ENCODE measurements around the gene C1QL2. TPM values are rescaled to one million over a fixed set of nuclear protein-coding genes. Genes with fewer than 3 reads are reported as not detected.

Gene C1QL2
- total RNA-seq, 1 experiment from 2014 or later, result 0.81 TPM

DNA sequence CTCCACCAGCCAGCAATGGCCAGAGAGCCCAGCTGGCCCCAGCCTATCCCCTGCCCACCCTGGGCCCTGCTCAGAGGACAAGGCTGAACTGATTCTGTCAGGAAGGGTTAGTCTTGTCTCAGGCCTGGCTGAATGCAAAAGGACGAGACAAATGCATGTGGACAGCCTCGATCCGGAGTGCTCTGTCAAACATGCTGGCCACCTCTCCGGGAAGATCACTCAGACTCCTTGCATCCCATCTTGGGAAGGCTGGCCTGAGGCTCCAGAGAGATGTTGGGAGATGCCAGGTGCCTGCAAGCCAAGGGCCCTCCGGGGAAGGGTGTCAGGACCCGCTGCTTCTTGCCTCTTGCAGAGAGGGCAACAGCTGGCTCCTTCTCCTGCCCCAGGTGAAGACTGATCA is 20.2 kb upstream of the C1QL2 start:
- H3K27ac Mint-ChIP-seq, result peak overlapping the region in 1 of 3 experiments; percentile 79; a peak in 1 of 7 replicates
- no CpG with 5 or more reads among the region's 6 CpGs for WGBS (ENCODE audit: extremely low coverage, insufficient read length, low lambda C conversion rate)

More for the DNA sequence above, 20.2 kb upstream of the C1QL2 start:
- no peak overlapping the region for H3K9ac ChIP-seq (ENCODE audit: extremely low read depth, insufficient read length, low read length)
- H2AFZ ChIP-seq (ENCODE audit: low read length), result no peak overlapping the region
- H3K4me2 ChIP-seq (ENCODE audit: insufficient read depth, insufficient read length, low read length), result no peak overlapping the region
- no peak overlapping the region for H4K91ac ChIP-seq (ENCODE audit: insufficient read length, low read depth, low read length)
- H3K27me3 ChIP-seq (ENCODE audit: insufficient read depth, low read length), result no peaks in the 10 kb centered on the region
- H3K4ac ChIP-seq (ENCODE audit: low read depth, low read length), result no peak overlapping the region
- no peak for DNase-seq
- no peaks in the 10 kb centered on the region for H3K23me2 ChIP-seq (ENCODE audit: insufficient read length, low read depth, low read length, poor library complexity, severe bottlenecking)
- H3K18ac ChIP-seq (ENCODE audit: insufficient read length, low read depth, low read length), result no peak overlapping the region
- H3K9me3 ChIP-seq (ENCODE audit: control insufficient read depth, low read depth, low read length), result no peaks in the 10 kb centered on the region
- peaks cover 2% of the 10 kb centered on the region for H3K27me3 Mint-ChIP-seq (ENCODE audit: low read depth)
- H2BK15ac ChIP-seq (ENCODE audit: low read depth, low read length), result no peak overlapping the region
- no peak overlapping the region for H2BK20ac ChIP-seq (ENCODE audit: low read depth, low read length, poor library complexity, severe bottlenecking)
- H3K79me1 ChIP-seq (ENCODE audit: insufficient read depth, low read depth, low read length, poor library complexity, severe bottlenecking), result no peaks in the 10 kb centered on the region
- H3K14ac ChIP-seq (ENCODE audit: insufficient read depth, low read length), result peak overlapping the region; percentile 48; the same call in 1 of the 2 replicates
- no peak overlapping the region for H3K27ac ChIP-seq (ENCODE audit: insufficient read length, low read depth, low read length)
- H3K79me2 ChIP-seq (ENCODE audit: insufficient read depth, low read length), result no peaks in the 10 kb centered on the region
- no peak overlapping the region for H2BK12ac ChIP-seq (ENCODE audit: insufficient read length, low read depth, low read length)
- no peak overlapping the region for H3K4me3 Mint-ChIP-seq
- peaks cover 14% of the 10 kb centered on the region in 2 experiments for H3K4me1 Mint-ChIP-seq
- H3K56ac ChIP-seq (ENCODE audit: insufficient read length, low read depth, low read length), result no peak overlapping the region
- H4K5ac ChIP-seq (ENCODE audit: insufficient read length, low read depth, low read length), result no peak overlapping the region
- no peaks in the 10 kb centered on the region for H4K20me1 ChIP-seq (ENCODE audit: control insufficient read depth, insufficient read depth, insufficient read length)
- TF ChIP-seq, protein P1, sequence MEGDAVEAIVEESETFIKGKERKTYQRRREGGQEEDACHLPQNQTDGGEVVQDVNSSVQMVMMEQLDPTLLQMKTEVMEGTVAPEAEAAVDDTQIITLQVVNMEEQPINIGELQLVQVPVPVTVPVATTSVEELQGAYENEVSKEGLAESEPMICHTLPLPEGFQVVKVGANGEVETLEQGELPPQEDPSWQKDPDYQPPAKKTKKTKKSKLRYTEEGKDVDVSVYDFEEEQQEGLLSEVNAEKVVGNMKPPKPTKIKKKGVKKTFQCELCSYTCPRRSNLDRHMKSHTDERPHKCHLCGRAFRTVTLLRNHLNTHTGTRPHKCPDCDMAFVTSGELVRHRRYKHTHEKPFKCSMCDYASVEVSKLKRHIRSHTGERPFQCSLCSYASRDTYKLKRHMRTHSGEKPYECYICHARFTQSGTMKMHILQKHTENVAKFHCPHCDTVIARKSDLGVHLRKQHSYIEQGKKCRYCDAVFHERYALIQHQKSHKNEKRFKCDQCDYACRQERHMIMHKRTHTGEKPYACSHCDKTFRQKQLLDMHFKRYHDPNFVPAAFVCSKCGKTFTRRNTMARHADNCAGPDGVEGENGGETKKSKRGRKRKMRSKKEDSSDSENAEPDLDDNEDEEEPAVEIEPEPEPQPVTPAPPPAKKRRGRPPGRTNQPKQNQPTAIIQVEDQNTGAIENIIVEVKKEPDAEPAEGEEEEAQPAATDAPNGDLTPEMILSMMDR (conservative IDR thresholded peaks at IDR 0.05), result no peak
- peaks cover 0 to 7% (median 7%) of the 10 kb centered on the region in 3 experiments; a peak in 3 of 7 replicates for H3K36me3 Mint-ChIP-seq (ENCODE audit: insufficient read depth in 1 of 3, low read depth in 3 of 3)
- no peak overlapping the region for H2AK5ac ChIP-seq (ENCODE audit: insufficient read length, low read length)
- H3T11ph ChIP-seq (ENCODE audit: low read length), result no peak overlapping the region
- H2BK120ac ChIP-seq (ENCODE audit: low read depth, low read length, poor library complexity, severe bottlenecking), result no peak overlapping the region
- no peaks in the 10 kb centered on the region for H3K4me1 ChIP-seq (ENCODE audit: insufficient read depth, low read length)
- H3K9me3 Mint-ChIP-seq, result peaks cover 5 to 6% of the 10 kb centered on the region in 2 experiments; a peak in 4 of 5 replicates
- no peak overlapping the region for H3K23ac ChIP-seq (ENCODE audit: insufficient read length, low read depth, low read length)
- no peak overlapping the region for H2BK5ac ChIP-seq (ENCODE audit: insufficient read length, low read length)
- H4K8ac ChIP-seq (replicated peaks; ENCODE audit: insufficient read length, low read depth, low read length), result no peak overlapping the region
